SU-DHL-6 (cell line): Measurements from ENCODE around the gene ATOSB.

Experiments
- H2AFZ ChIP-seq: fragments of 200-600 bp; sonication (generic); 2 replicates; pipeline ENCODE4 v1.6.1; 2014; ENCODE audit warnings: low read depth, mild to moderate bottlenecking, moderate library complexity, mixed read lengths, antibody characterized with exemption, low read length; ENCODE audit not compliant: severe bottlenecking
- H3F3A ChIP-seq: fragments of 200-600 bp; shearing (Covaris generic); 2 replicates; pipeline ENCODE4 v1.6.0; 2016; ENCODE audit warnings: antibody characterized with exemption, mild to moderate bottlenecking; ENCODE audit not compliant: insufficient read depth
- H3K27ac ChIP-seq: fragments of 200-600 bp; sonication (generic); 2 replicates; pipeline ENCODE4 v1.5.1; 2016; ENCODE audit warnings: low read depth, mild to moderate bottlenecking, low read length, moderate library complexity, mixed read lengths
- H3K27me3 ChIP-seq: fragments of 200-600 bp; sonication (generic), shearing (Covaris generic); 2 replicates; pipeline ENCODE4 v1.6.0; 2014; ENCODE audit warnings: mild to moderate bottlenecking, low read length
- H3K36me3 ChIP-seq: fragments of 200-600 bp; sonication (generic); 2 replicates; pipeline ENCODE4 v1.6.1; 2014; ENCODE audit warnings: mild to moderate bottlenecking, low read length, mixed read lengths
- H3K4me2 ChIP-seq: fragments of 300-600, 200-600 bp; shearing (Covaris generic), sonication (generic); 2 replicates; pipeline ENCODE4 v1.6.0; 2014; ENCODE audit warnings: low read length, low read depth, mild to moderate bottlenecking; ENCODE audit not compliant: poor library complexity, severe bottlenecking
- H3K4me3 ChIP-seq: fragments of 200-600 bp; sonication (generic); 2 replicates; pipeline ENCODE4 v1.5.1; 2014; ENCODE audit warnings: antibody characterized with exemption, low read length, mild to moderate bottlenecking, mixed read lengths; ENCODE audit not compliant: insufficient read depth, poor library complexity, severe bottlenecking
- H3K79me2 ChIP-seq: fragments of 200-600 bp; sonication (generic); 2 replicates; pipeline ENCODE4 v1.6.1; 2014; ENCODE audit warnings: mild to moderate bottlenecking, low read length, moderate library complexity; ENCODE audit not compliant: insufficient read depth
- H3K9ac ChIP-seq: fragments of 200-600 bp; sonication (generic); 2 replicates; pipeline ENCODE4 v1.7.0; 2014; ENCODE audit warnings: mild to moderate bottlenecking, low read length
- H3K9me2 ChIP-seq: fragments of 200-600 bp; sonication (generic); replicated peaks from 2 replicates; pipeline ENCODE4 v1.6.1; 2014; ENCODE audit warnings: low read length; ENCODE audit not compliant: insufficient read depth
- H3K9me3 ChIP-seq: fragments of 200-600 bp; sonication (generic); 2 replicates; pipeline ENCODE4 v1.6.1; 2014; ENCODE audit warnings: low read length, mixed read lengths; ENCODE audit not compliant: insufficient read depth
- H4K20me1 ChIP-seq: fragments of 200-600 bp; sonication (generic); 2 replicates; pipeline ENCODE4 v1.6.1; 2014; ENCODE audit warnings: low read depth, mild to moderate bottlenecking, antibody characterized with exemption, low read length, moderate library complexity, mixed read lengths
- CTCF ChIP-seq: fragments of 200-600 bp; sonication (generic); IDR thresholded peaks from one replicate; pipeline ENCODE4 v1.5.1; 2017; ENCODE audit warnings: antibody characterized with exemption, mild to moderate bottlenecking, low read length, moderate library complexity; ENCODE audit not compliant: insufficient read depth, poor library complexity, severe bottlenecking
- EZH2phosphoT487 ChIP-seq: fragments of 200-600 bp; sonication (generic), shearing (Covaris generic); conservative IDR thresholded peaks from 2 replicates; pipeline ENCODE4 v1.6.1; 2018; ENCODE audit warnings: mild to moderate bottlenecking, antibody characterized with exemption, low read length, moderate library complexity, mixed read lengths

Gene ATOSB

GRCh38 chr9:35105126-35105525, 10.5 kb downstream of the ATOSB start:
- no peak for TF ChIP-seq EZH2phosphoT487
- no peak for TF ChIP-seq CTCF
- H3K27ac ChIP-seq: no peak overlapping the region
- no peaks in the 10 kb centered on the region for H3K36me3 ChIP-seq

GRCh38 chr9:35104586-35104985, 11.1 kb downstream of the ATOSB start:
- H3K36me3 ChIP-seq: no peaks in the 10 kb centered on the region
- no peak overlapping the region for H3K9ac ChIP-seq

More at GRCh38 chr9:35105126-35105525, 10.5 kb downstream of the ATOSB start:
- Histone ChIP-seq H3K9me3 (no peaks in the 10 kb centered on the region), H3K9me2 (no peaks in the 10 kb centered on the region), H2AFZ (no peak overlapping the region), H4K20me1 (no peaks in the 10 kb centered on the region), H3K4me2 (no peak overlapping the region), H3K79me2 (peaks cover 16% of the 10 kb centered on the region), H3K9ac (no peak overlapping the region), H3K4me3 (no peak overlapping the region), H3K27me3 (no peaks in the 10 kb centered on the region), H3F3A (no peaks in the 10 kb centered on the region)

GRCh38 chr9:35103660-35104191, 11.9 kb downstream of the ATOSB start:
- no peaks in the 10 kb centered on the region for H4K20me1 ChIP-seq
- peak overlapping the region; percentile 85 for H3K9ac ChIP-seq
- no peaks in the 10 kb centered on the region for H3K9me2 ChIP-seq
- TF ChIP-seq CTCF (no peak), EZH2phosphoT487 (no peak)
- H3K27ac ChIP-seq: no peak overlapping the region
- H3K4me3 ChIP-seq: peak overlapping the region; percentile 91
- peaks cover 16% of the 10 kb centered on the region for H3K79me2 ChIP-seq
- H3F3A ChIP-seq: no peaks in the 10 kb centered on the region
- no peaks in the 10 kb centered on the region for H3K9me3 ChIP-seq
- H3K4me2 ChIP-seq: peak overlapping the region; percentile 85
- peak overlapping the region; percentile 92 for H2AFZ ChIP-seq
- no peaks in the 10 kb centered on the region for H3K27me3 ChIP-seq
- H3K36me3 ChIP-seq: no peaks in the 10 kb centered on the region

More at GRCh38 chr9:35104586-35104985, 11.1 kb downstream of the ATOSB start:
- Histone ChIP-seq H3K4me3 (no peak overlapping the region), H3K9me3 (no peaks in the 10 kb centered on the region), H3K4me2 (no peak overlapping the region), H3K27ac (no peak overlapping the region), H2AFZ (no peak overlapping the region), H4K20me1 (no peaks in the 10 kb centered on the region), H3F3A (no peaks in the 10 kb centered on the region), H3K9me2 (no peaks in the 10 kb centered on the region), H3K79me2 (peaks cover 16% of the 10 kb centered on the region), H3K27me3 (no peaks in the 10 kb centered on the region)
- no peak for TF ChIP-seq CTCF
- TF ChIP-seq EZH2phosphoT487: no peak
